Measurements from ENCODE around the gene B4GALT6. TPM values are rescaled to one million over a fixed set of nuclear protein-coding genes. Genes with fewer than 3 reads are reported as not detected.

Gene B4GALT6
- total RNA-seq, 1 experiment from 2014 or later: 0.97 TPM

DNA sequence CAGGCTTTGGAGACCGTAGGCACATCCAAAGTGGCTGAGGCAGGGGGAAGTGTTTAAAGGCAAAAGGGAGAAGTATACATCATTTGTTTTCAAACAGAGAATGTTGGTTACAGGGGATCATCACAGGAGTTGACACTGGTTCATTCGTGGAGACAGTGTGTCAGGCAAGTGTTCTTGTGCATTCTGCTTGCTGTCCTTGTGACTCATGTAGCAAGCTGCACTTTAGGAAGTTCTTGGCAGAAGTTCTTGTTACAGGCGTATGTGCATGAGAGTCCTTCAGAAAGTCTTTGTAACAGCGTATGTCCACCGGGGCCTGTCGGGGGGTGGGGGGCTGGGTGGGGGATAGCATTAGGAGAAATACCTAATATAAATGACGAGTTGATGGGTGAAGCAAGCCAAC is 36.5 kb upstream of the B4GALT6 start:
- H4K20me1 ChIP-seq (ENCODE audit: insufficient read depth, low read depth, low read length): no peaks in the 10 kb centered on the region
- no peak overlapping the region for H3K4me2 ChIP-seq (ENCODE audit: low read depth, low read length, poor library complexity, severe bottlenecking)
- no peaks in the 10 kb centered on the region for H3K36me3 ChIP-seq (ENCODE audit: insufficient read depth, low read length)
- no peaks in the 10 kb centered on the region for H3K9me2 ChIP-seq (replicated peaks; ENCODE audit: insufficient read depth, low read length)
- no peak overlapping the region for H2AFZ ChIP-seq (ENCODE audit: low read length)
- 0 out of 2 replicates have a peak, but pooled peaks cover 3% of the 10 kb centered on the region for H3K27me3 ChIP-seq (ENCODE audit: low read length)
- no peak overlapping the region for H3K27ac ChIP-seq (ENCODE audit: low read length)
- H3K4me3 ChIP-seq (ENCODE audit: low read length): no peak overlapping the region
- H3K79me2 ChIP-seq (ENCODE audit: low read length): no peaks in the 10 kb centered on the region
- H3K4me1 ChIP-seq (ENCODE audit: low read length): no peaks in the 10 kb centered on the region
- no peak overlapping the region for H3K9ac ChIP-seq (ENCODE audit: low read length)
- DNase-seq: no peak
- 0 out of 2 replicates have a peak, but pooled peaks cover 5% of the 10 kb centered on the region for H3K9me3 ChIP-seq (ENCODE audit: low read length)

DNA sequence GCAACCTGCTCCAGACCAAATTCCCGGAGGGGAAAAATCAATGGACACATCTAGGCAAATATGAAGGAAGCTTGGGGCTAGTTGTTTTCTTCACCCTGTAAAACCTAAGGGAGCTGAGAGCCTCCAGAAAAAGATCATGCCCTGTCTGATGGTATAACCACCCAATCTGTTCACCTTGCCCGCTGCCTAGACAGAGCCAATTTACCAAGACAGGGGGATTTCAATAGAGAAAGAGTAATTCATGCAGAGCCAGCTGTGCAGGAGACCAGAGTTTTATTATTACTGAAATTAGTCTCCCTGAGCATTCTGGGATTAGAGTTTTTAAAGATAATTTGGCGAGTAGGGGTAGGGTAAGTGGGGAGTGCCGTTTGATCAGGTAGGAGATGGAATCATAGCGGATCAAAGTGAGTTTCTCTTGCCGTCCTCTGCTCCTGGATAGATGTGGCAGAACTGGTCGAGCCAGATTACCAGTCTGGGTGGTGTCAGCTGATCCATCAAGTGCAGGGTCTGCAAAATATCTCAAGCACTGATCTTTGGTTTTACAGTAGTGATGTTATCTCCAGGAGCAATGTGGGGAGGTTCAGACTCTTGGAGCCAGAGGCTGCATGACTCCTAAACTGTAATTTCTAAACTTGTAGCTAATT is 35.1 kb upstream of the B4GALT6 start:
- Histone ChIP-seq H3K27ac (ENCODE audit: low read length) (no peak overlapping the region), H3K4me3 (ENCODE audit: low read length) (no peak overlapping the region), H3K79me2 (ENCODE audit: low read length) (no peaks in the 10 kb centered on the region), H3K9me3 (ENCODE audit: low read length) (0 out of 2 replicates have a peak, but pooled peaks cover 5% of the 10 kb centered on the region), H3K27me3 (ENCODE audit: low read length) (0 out of 2 replicates have a peak, but pooled peaks cover 3% of the 10 kb centered on the region), H3K9me2 (replicated peaks; ENCODE audit: insufficient read depth, low read length) (no peaks in the 10 kb centered on the region), H3K9ac (ENCODE audit: low read length) (no peak overlapping the region), H3K4me1 (ENCODE audit: low read length) (no peaks in the 10 kb centered on the region), H2AFZ (ENCODE audit: low read length) (no peak overlapping the region), H4K20me1 (ENCODE audit: insufficient read depth, low read depth, low read length) (no peaks in the 10 kb centered on the region), H3K36me3 (ENCODE audit: insufficient read depth, low read length) (no peaks in the 10 kb centered on the region), H3K4me2 (ENCODE audit: low read depth, low read length, poor library complexity, severe bottlenecking) (no peak overlapping the region)
- no peak for DNase-seq

GRCh38 chr18:31718386-31718785 is 34.0 kb upstream of the B4GALT6 start:
- H3K27me3 ChIP-seq (ENCODE audit: low read length): 0 out of 2 replicates have a peak, but pooled peaks cover 3% of the 10 kb centered on the region
- H3K36me3 ChIP-seq (ENCODE audit: insufficient read depth, low read length): no peaks in the 10 kb centered on the region
- H3K4me2 ChIP-seq (ENCODE audit: low read depth, low read length, poor library complexity, severe bottlenecking): no peak overlapping the region
- H3K79me2 ChIP-seq (ENCODE audit: low read length): no peaks in the 10 kb centered on the region
- DNase-seq: no peak
- 0 out of 2 replicates have a peak, but pooled peaks cover 5% of the 10 kb centered on the region for H3K9me3 ChIP-seq (ENCODE audit: low read length)
- no peak overlapping the region for H3K4me3 ChIP-seq (ENCODE audit: low read length)
- H3K9ac ChIP-seq (ENCODE audit: low read length): no peak overlapping the region
- H3K27ac ChIP-seq (ENCODE audit: low read length): no peak overlapping the region
- H3K4me1 ChIP-seq (ENCODE audit: low read length): no peaks in the 10 kb centered on the region
- no peaks in the 10 kb centered on the region for H3K9me2 ChIP-seq (replicated peaks; ENCODE audit: insufficient read depth, low read length)
- H2AFZ ChIP-seq (ENCODE audit: low read length): no peak overlapping the region
- no peaks in the 10 kb centered on the region for H4K20me1 ChIP-seq (ENCODE audit: insufficient read depth, low read depth, low read length)

DNA sequence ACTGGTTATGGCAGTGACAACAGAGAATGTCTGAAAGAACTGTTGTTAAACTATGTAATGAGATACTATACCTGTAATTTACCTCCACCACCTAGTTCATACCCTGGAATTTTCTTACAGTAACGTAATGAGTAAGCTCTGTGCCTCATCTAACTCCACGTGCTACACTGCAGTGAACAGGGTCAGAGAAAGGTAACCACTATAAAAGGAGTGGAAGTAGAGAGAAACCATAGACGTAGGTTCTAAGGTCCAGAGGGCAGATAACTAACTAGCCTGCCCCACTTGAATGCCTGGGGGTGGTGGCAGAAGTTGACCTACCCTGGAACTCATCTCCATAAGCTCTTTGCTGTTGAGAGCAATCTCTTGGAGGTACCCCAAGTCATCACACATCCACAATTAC is 32.0 kb upstream of the B4GALT6 start:
- no peak overlapping the region for H3K4me2 ChIP-seq (ENCODE audit: low read depth, low read length, poor library complexity, severe bottlenecking)
- DNase-seq: no peak
- no peak overlapping the region for H2AFZ ChIP-seq (ENCODE audit: low read length)

GRCh38 chr18:31711365-31712172 is 27.2 kb upstream of the B4GALT6 start:
- no peak overlapping the region for H3K9ac ChIP-seq (ENCODE audit: low read length)
- H3K36me3 ChIP-seq (ENCODE audit: insufficient read depth, low read length): no peaks in the 10 kb centered on the region
- no peaks in the 10 kb centered on the region for H3K9me3 ChIP-seq (ENCODE audit: low read length)
- no peaks in the 10 kb centered on the region for H3K27me3 ChIP-seq (ENCODE audit: low read length)
- H3K4me1 ChIP-seq (ENCODE audit: low read length): no peaks in the 10 kb centered on the region
- H3K9me2 ChIP-seq (replicated peaks; ENCODE audit: insufficient read depth, low read length): no peaks in the 10 kb centered on the region
- no peak for DNase-seq
- H3K79me2 ChIP-seq (ENCODE audit: low read length): no peaks in the 10 kb centered on the region
- H2AFZ ChIP-seq (ENCODE audit: low read length): no peak overlapping the region
- H3K4me3 ChIP-seq (ENCODE audit: low read length): no peak overlapping the region
- H4K20me1 ChIP-seq (ENCODE audit: insufficient read depth, low read depth, low read length): no peaks in the 10 kb centered on the region
- H3K27ac ChIP-seq (ENCODE audit: low read length): no peak overlapping the region
- H3K4me2 ChIP-seq (ENCODE audit: low read depth, low read length, poor library complexity, severe bottlenecking): no peak overlapping the region

More for the DNA sequence above, 32.0 kb upstream of the B4GALT6 start:
- Histone ChIP-seq H3K4me3 (ENCODE audit: low read length) (no peak overlapping the region), H4K20me1 (ENCODE audit: insufficient read depth, low read depth, low read length) (no peaks in the 10 kb centered on the region), H3K79me2 (ENCODE audit: low read length) (no peaks in the 10 kb centered on the region), H3K4me1 (ENCODE audit: low read length) (no peaks in the 10 kb centered on the region), H3K36me3 (ENCODE audit: insufficient read depth, low read length) (no peaks in the 10 kb centered on the region), H3K9me2 (replicated peaks; ENCODE audit: insufficient read depth, low read length) (no peaks in the 10 kb centered on the region), H3K27me3 (ENCODE audit: low read length) (0 out of 2 replicates have a peak, but pooled peaks cover 3% of the 10 kb centered on the region), H3K9ac (ENCODE audit: low read length) (no peak overlapping the region), H3K9me3 (ENCODE audit: low read length) (0 out of 2 replicates have a peak, but pooled peaks cover 5% of the 10 kb centered on the region), H3K27ac (ENCODE audit: low read length) (no peak overlapping the region)

GRCh38 chr18:31710826-31711225 is 26.4 kb upstream of the B4GALT6 start:
- Histone ChIP-seq H2AFZ (ENCODE audit: low read length) (no peak overlapping the region), H3K27me3 (ENCODE audit: low read length) (no peaks in the 10 kb centered on the region), H3K9me2 (replicated peaks; ENCODE audit: insufficient read depth, low read length) (no peaks in the 10 kb centered on the region), H4K20me1 (ENCODE audit: insufficient read depth, low read depth, low read length) (no peaks in the 10 kb centered on the region), H3K9ac (ENCODE audit: low read length) (no peak overlapping the region), H3K79me2 (ENCODE audit: low read length) (no peaks in the 10 kb centered on the region), H3K36me3 (ENCODE audit: insufficient read depth, low read length) (no peaks in the 10 kb centered on the region), H3K9me3 (ENCODE audit: low read length) (no peaks in the 10 kb centered on the region), H3K27ac (ENCODE audit: low read length) (no peak overlapping the region), H3K4me1 (ENCODE audit: low read length) (no peaks in the 10 kb centered on the region), H3K4me3 (ENCODE audit: low read length) (no peak overlapping the region), H3K4me2 (ENCODE audit: low read depth, low read length, poor library complexity, severe bottlenecking) (no peak overlapping the region)
- DNase-seq: peak; percentile 61

DNA sequence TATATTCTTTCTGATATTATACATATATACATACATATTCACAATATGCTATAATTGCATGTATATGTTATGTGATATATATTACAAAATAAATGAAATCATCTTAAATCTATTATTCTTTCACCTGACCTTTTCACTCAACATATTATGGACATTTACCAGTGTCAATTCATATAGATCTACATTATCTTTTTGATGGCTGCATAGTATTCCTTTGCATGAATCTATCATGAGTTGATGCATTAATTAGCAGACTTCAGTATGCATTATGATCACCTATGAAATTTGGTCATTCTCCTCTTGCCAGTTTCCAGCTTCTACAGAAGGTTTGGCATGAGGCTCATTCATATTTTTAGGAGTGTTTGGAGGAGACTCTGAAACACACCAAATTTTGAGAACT is 23.4 kb upstream of the B4GALT6 start:
- no peaks in the 10 kb centered on the region for H3K27me3 ChIP-seq (ENCODE audit: low read length)
- no peak overlapping the region for H3K27ac ChIP-seq (ENCODE audit: low read length)
- DNase-seq: no peak
- no peaks in the 10 kb centered on the region for H3K79me2 ChIP-seq (ENCODE audit: low read length)
- H2AFZ ChIP-seq (ENCODE audit: low read length): no peak overlapping the region
- H3K4me2 ChIP-seq (ENCODE audit: low read depth, low read length, poor library complexity, severe bottlenecking): no peak overlapping the region
- no peak overlapping the region for H3K9ac ChIP-seq (ENCODE audit: low read length)
- H3K4me3 ChIP-seq (ENCODE audit: low read length): no peak overlapping the region
- H4K20me1 ChIP-seq (ENCODE audit: insufficient read depth, low read depth, low read length): no peaks in the 10 kb centered on the region
- no peaks in the 10 kb centered on the region for H3K4me1 ChIP-seq (ENCODE audit: low read length)
- H3K9me2 ChIP-seq (replicated peaks; ENCODE audit: insufficient read depth, low read length): no peaks in the 10 kb centered on the region
- no peaks in the 10 kb centered on the region for H3K36me3 ChIP-seq (ENCODE audit: insufficient read depth, low read length)
- no peaks in the 10 kb centered on the region for H3K9me3 ChIP-seq (ENCODE audit: low read length)

GRCh38 chr18:31702449-31702848 is 18.1 kb upstream of the B4GALT6 start:
- H3K27me3 ChIP-seq (ENCODE audit: low read length): no peaks in the 10 kb centered on the region
- H3K9me3 ChIP-seq (ENCODE audit: low read length): no peaks in the 10 kb centered on the region
- H3K4me3 ChIP-seq (ENCODE audit: low read length): no peak overlapping the region
- H3K4me1 ChIP-seq (ENCODE audit: low read length): no peaks in the 10 kb centered on the region
- no peak overlapping the region for H3K27ac ChIP-seq (ENCODE audit: low read length)
- no peak for DNase-seq
- no peaks in the 10 kb centered on the region for H3K79me2 ChIP-seq (ENCODE audit: low read length)
- no peaks in the 10 kb centered on the region for H3K36me3 ChIP-seq (ENCODE audit: insufficient read depth, low read length)
- H4K20me1 ChIP-seq (ENCODE audit: insufficient read depth, low read depth, low read length): no peaks in the 10 kb centered on the region
- H3K9ac ChIP-seq (ENCODE audit: low read length): no peak overlapping the region
- H2AFZ ChIP-seq (ENCODE audit: low read length): no peak overlapping the region
- H3K4me2 ChIP-seq (ENCODE audit: low read depth, low read length, poor library complexity, severe bottlenecking): no peak overlapping the region
- H3K9me2 ChIP-seq (replicated peaks; ENCODE audit: insufficient read depth, low read length): no peaks in the 10 kb centered on the region
